GM12878 (cell line): ENCODE data around the gene HES7. TPM values are rescaled to one million over a fixed set of nuclear protein-coding genes. Genes with fewer than 3 reads are reported as not detected.

ENCODE experiments used
- ATAC-seq: fragments of 200-7000 bp; cut with Tn5 transposase; 3 replicates; pipeline ENCODE4 v1.9.1; 2020; ENCODE audit warnings: mild to moderate bottlenecking, moderate library complexity
- BruUV-seq: library from RNA; stranded (reverse); fragments of 400-500 nt; replicated peaks from 2 replicates; lab custom pipeline; 2021; lab: Mats Ljungman, UMichigan
- CTCF ChIA-PET: fragments of 300-600 bp; sonication (Branson Sonifier 250); formaldehyde crosslinking; extraction: SDS; loops from one replicate; lab custom pipeline; 2021; ENCODE audit warnings: inconsistent platforms; lab: Yijun Ruan, JAX
- POLR2A ChIA-PET: fragments of 350-600 bp; formaldehyde crosslinking; extraction: SDS; loops from one replicate; lab custom pipeline; 2021; ENCODE audit warnings: inconsistent platforms; lab: Charles Lee
- RAD21 ChIA-PET: fragments of 300-600 bp; sonication (Branson Sonifier 250); formaldehyde crosslinking; loops from one replicate; lab custom pipeline; 2023; ENCODE audit warnings: antibody characterized with exemption; ENCODE audit not compliant: unreplicated experiment; lab: Charles Lee
- SMC1A ChIA-PET: fragments of 300-600 bp; sonication (Branson Sonifier 250); formaldehyde crosslinking; loops from one replicate; lab custom pipeline; 2023; ENCODE audit not compliant: unreplicated experiment, uncharacterized antibody; lab: Charles Lee
- DNase-seq: peaks from one replicate; pipeline ENCODE4 v3.0.0-alpha.2; 2011; ENCODE audit warnings: low read depth, low spot score
- FAIRE-seq: peaks from 3 replicates; lab custom pipeline; 2011; peaks lifted over from hg19 to GRCh38; lab: Jason Lieb, UNC
- H2AFZ ChIP-seq: 2 replicates; pipeline ENCODE4 v1.6.0; 2011; ENCODE audit warnings: low read depth, low read length, control low read depth; ENCODE audit not compliant: control insufficient read depth
- H3K27ac ChIP-seq: 2 replicates; pipeline ENCODE4 v1.5.1; 2011; ENCODE audit warnings: control low read depth; ENCODE audit not compliant: control insufficient read depth, insufficient read depth
- H3K27me3 ChIP-seq, 2 experiments: replicated peaks in 1 of 2; 2 replicates each; pipeline versions ENCODE4 v1.6.0 to v1.6.1; 2011; ENCODE audit warnings: low read length in 1 of 2; ENCODE audit not compliant: control insufficient read depth in 2 of 2, insufficient read depth in 2 of 2
- H3K36me3 ChIP-seq, 2 experiments: 2 replicates each; pipeline ENCODE4 v1.5.1; 2011; ENCODE audit warnings: low read length in 1 of 2; ENCODE audit not compliant: control insufficient read depth in 2 of 2, insufficient read depth in 2 of 2
- H3K4me1 ChIP-seq: 2 replicates; pipeline ENCODE4 v1.6.1; 2011; ENCODE audit warnings: mild to moderate bottlenecking, low read length, moderate library complexity, mixed read lengths; ENCODE audit not compliant: control insufficient read depth, insufficient read depth
- H3K4me2 ChIP-seq: 2 replicates; pipeline ENCODE4 v1.6.0; 2011; ENCODE audit warnings: control low read depth; ENCODE audit not compliant: control insufficient read depth, insufficient read depth
- H3K4me3 ChIP-seq: fragments of 200-600 bp; sonication (generic); 2 replicates; pipeline ENCODE4 v1.5.1; 2016
- H3K79me2 ChIP-seq: 2 replicates; pipeline ENCODE4 v1.6.0; 2011; ENCODE audit warnings: low read length; ENCODE audit not compliant: control insufficient read depth, insufficient read depth
- H3K9ac ChIP-seq: 2 replicates; pipeline ENCODE4 v1.8.0; 2011; ENCODE audit warnings: low read length, control low read depth, mixed read lengths; ENCODE audit not compliant: control insufficient read depth, insufficient read depth
- H3K9me3 ChIP-seq: replicated peaks from 3 replicates; pipeline ENCODE4 v1.5.1; 2011; ENCODE audit warnings: mild to moderate bottlenecking, low read length; ENCODE audit not compliant: control insufficient read depth, insufficient read depth
- H4K20me1 ChIP-seq: 2 replicates; pipeline ENCODE4 v1.6.0; 2011; ENCODE audit not compliant: control insufficient read depth, insufficient read depth
- HDGF ChIP-seq: fragments of 450-650 bp; IDR thresholded peaks from 2 replicates; pipeline ENCODE4 v1.6.1; 2016; ENCODE audit warnings: antibody characterized with exemption
- NFIC ChIP-seq: IDR thresholded peaks from 2 replicates; pipeline ENCODE4 v1.6.1; 2012; ENCODE audit warnings: low read depth, mild to moderate bottlenecking, inconsistent platforms, low read length, moderate library complexity
- NRF1 ChIP-seq: conservative IDR thresholded peaks from 2 replicates; pipeline ENCODE4 v1.6.1; 2011; ENCODE audit warnings: mild to moderate bottlenecking, low read depth, low read length, improper control_type of control experiment
- RB1 ChIP-seq: fragments of 450-650 bp; formaldehyde crosslinking; IDR thresholded peaks from 2 replicates; pipeline ENCODE4 v1.6.1; 2017; ENCODE audit warnings: mild to moderate bottlenecking, borderline replicate concordance
- ZNF24 ChIP-seq: fragments of 450-650 bp; IDR thresholded peaks from 2 replicates; pipeline ENCODE4 v1.6.1; 2017; ENCODE audit warnings: antibody characterized with exemption, mild to moderate bottlenecking
- WGBS: methylation state at CpG from one replicate; pipeline ENCODE4 v1.1.6; 2016; ENCODE audit warnings: low lambda C conversion rate; ENCODE audit not compliant: insufficient replicate concordance, insufficient coverage; ENCODE audit errors: missing lambda C conversion rate; 5-methylcytosine and 5-hydroxymethylcytosine counted together
- in situ Hi-C: fragments of 300-500 bp; cut with MboI; formaldehyde crosslinking; loops from 9 replicates; pipeline ENCODE4 v1.14.3; 2018; ENCODE audit warnings: mixed read lengths
- intact Hi-C: fragments of 100-400 bp; cut with micrococcal nuclease; formaldehyde crosslinking; loops from one replicate; pipeline ENCODE4 v1.14.2; 2022; ENCODE audit not compliant: unreplicated experiment
- polyA plus RNA-seq, 11 experiments: library from polyadenylated mRNA; depleted of rRNA in 4 of 11; unstranded in 6 of 11; stranded (reverse) in 5 of 11; fragments of >200 nt; fragmentation: Nextera tagmentation in 4 of 11; fragmentation: Illumina TruSeq in 1 of 11; extraction: Ambion mirVana in 4 of 11; extraction: Trizol in 1 of 11; gene quantifications; 1 replicate in 1 of 11; 2 replicates in 10 of 11; pipeline versions ENCODE4 v1.2.1 to v1.2.3, GENCODE V29; 2011 to 2016; ENCODE audit warnings: inconsistent platforms in 2 of 11, missing spikeins in 2 of 11, low read depth in 1 of 11
- total RNA-seq, 4 experiments: library from RNA; depleted of rRNA in 3 of 4; stranded (reverse); fragments of >200 nt in 3 of 4; fragmentation: Illumina TruSeq in 1 of 4; extraction: Trizol in 1 of 4; gene quantifications; 2 replicates each; pipeline versions ENCODE4 v1.2.1 to v1.2.3, GENCODE V29; 2013 to 2021
- TF ChIP-seq, protein P1 (sequence below): fragments of 450-650 bp; IDR thresholded peaks from 2 replicates; pipeline ENCODE4 v1.6.1; 2014; ENCODE audit warnings: mild to moderate bottlenecking

HES7 gene
- total and polyA plus RNA-seq, 10 of the 15 experiments (the other 5 are each of a cell fraction or from before 2014, with no cell fraction given), result 0.07 to 1.3 (median 0.63) TPM; not detected in 4

GRCh38 chr17:8075081-8075480, 48.8 kb downstream of the HES7 start:
- no peak overlapping the region for H2AFZ ChIP-seq
- intact Hi-C loops (loop anchor here (10.0 kb wide), 1 partner anchor 670 kb away; the partner anchor contains the start of gene CCDC42), in situ Hi-C loops (loop anchor here (5.0 to 10.0 kb wide), 2 partner anchors 37 to 670 kb away; partner anchors contain the start of gene CCDC42)
- no peaks in the 10 kb centered on the region for H3K9me3 ChIP-seq
- TF ChIP-seq ZNF24, result no peak
- 60% methylated on average over 3 of the region's 3 CpGs for WGBS
- no peaks in the 10 kb centered on the region for H3K79me2 ChIP-seq
- no peaks in the 10 kb centered on the region for H3K36me3 ChIP-seq
- CTCF ChIA-PET, result interaction anchor here (0.6 to 9.4 kb wide), 17 partner anchors 8 to 338 kb away, joined by 3 to 159 read pairs (median 8); partner anchors contain the start of gene ALOXE3
- ATAC-seq, result no peak
- FAIRE-seq, result no peak
- H3K4me3 ChIP-seq, result no peak overlapping the region
- no peaks in the 10 kb centered on the region for H4K20me1 ChIP-seq
- no peak overlapping the region for H3K9ac ChIP-seq
- H3K27ac ChIP-seq, result no peak overlapping the region
- H3K4me2 ChIP-seq, result no peak overlapping the region
- SMC1A ChIA-PET, result interaction anchor here (1.3 to 4.7 kb wide), 5 partner anchors 14 to 226 kb away, joined by 3 to 37 read pairs (median 7); partner anchors contain the start of gene ALOXE3
- peaks cover 4% of the 10 kb centered on the region; the same call in 1 of the 2 replicates for H3K4me1 ChIP-seq
- RAD21 ChIA-PET, result interaction anchor here (2.1 to 3.0 kb wide), 4 partner anchors 15 to 44 kb away, joined by 8 to 25 read pairs (median 16); partner anchors contain the start of gene ALOXE3
- POLR2A ChIA-PET, result interaction anchor here (0.6 to 1.0 kb wide), 2 partner anchors 13 to 104 kb away, joined by 3 read pairs; no protein-coding TSS in a partner anchor
- H3K27me3 ChIP-seq, result peaks cover 10 to 20% of the 10 kb centered on the region in 2 experiments
- no TSS peak for BruUV-seq
- DNase-seq, result no peak

DNA sequence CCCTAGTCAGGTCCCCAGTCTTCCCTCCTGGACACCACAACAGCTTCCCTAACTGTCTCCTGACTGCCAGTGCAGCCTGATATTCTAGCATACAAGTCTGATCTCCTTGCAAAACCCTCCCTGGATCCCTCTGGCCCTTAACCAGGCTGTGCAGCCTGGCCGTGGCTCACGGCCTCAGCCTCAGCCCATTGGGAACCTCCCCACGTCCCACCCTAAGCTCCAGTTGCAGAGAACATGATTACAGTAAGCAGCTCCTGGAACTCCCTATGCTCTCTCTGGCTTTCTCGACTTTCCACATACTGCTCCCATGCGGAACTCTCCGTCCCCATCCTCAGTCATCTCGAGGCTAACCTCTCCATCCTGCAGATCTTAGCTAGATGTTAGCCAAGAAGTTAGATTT, 49.4 kb downstream of the HES7 start:
- peaks cover 4% of the 10 kb centered on the region; the same call in 1 of the 2 replicates for H3K4me1 ChIP-seq
- no peak for ATAC-seq
- H3K4me2 ChIP-seq, result no peak overlapping the region
- TF ChIP-seq RB1 (no peak), HDGF (no peak), NRF1 (no peak), NFIC (no peak)
- TF ChIP-seq, protein P1, sequence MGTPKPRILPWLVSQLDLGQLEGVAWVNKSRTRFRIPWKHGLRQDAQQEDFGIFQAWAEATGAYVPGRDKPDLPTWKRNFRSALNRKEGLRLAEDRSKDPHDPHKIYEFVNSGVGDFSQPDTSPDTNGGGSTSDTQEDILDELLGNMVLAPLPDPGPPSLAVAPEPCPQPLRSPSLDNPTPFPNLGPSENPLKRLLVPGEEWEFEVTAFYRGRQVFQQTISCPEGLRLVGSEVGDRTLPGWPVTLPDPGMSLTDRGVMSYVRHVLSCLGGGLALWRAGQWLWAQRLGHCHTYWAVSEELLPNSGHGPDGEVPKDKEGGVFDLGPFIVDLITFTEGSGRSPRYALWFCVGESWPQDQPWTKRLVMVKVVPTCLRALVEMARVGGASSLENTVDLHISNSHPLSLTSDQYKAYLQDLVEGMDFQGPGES, result no peak
- H3K27ac ChIP-seq, result no peak overlapping the region
- intact Hi-C loops, result loop anchor here (10.0 kb wide), 1 partner anchor 670 kb away; the partner anchor contains the start of gene CCDC42
- H3K36me3 ChIP-seq, result no peaks in the 10 kb centered on the region
- no peak overlapping the region for H3K4me3 ChIP-seq
- H3K9ac ChIP-seq, result no peak overlapping the region
- H3K9me3 ChIP-seq, result no peaks in the 10 kb centered on the region
- ChIA-PET SMC1A (interaction anchor here (0.9 to 4.7 kb wide), 7 partner anchors 14 to 226 kb away, joined by 3 to 37 read pairs (median 5); partner anchors contain the start of gene ALOXE3), RAD21 (interaction anchor here (0.8 to 3.0 kb wide), 7 partner anchors 15 to 113 kb away, joined by 3 to 25 read pairs (median 8); partner anchors contain the start of gene ALOXE3), CTCF (interaction anchor here (0.5 to 9.4 kb wide), 27 partner anchors 9 to 711 kb away, joined by 3 to 159 read pairs (median 5); partner anchors contain the start of gene ALOXE3), POLR2A (interaction anchor here (0.6 to 1.1 kb wide), 4 partner anchors 14 to 104 kb away, joined by 3 to 6 read pairs (median 3); partner anchors contain the start of gene ALOXE3)
- H2AFZ ChIP-seq, result no peak overlapping the region
- WGBS, result 31% methylated on average over 7 of the region's 7 CpGs
- BruUV-seq, result no TSS peak
- DNase-seq, result no peak
- H3K79me2 ChIP-seq, result no peaks in the 10 kb centered on the region
- in situ Hi-C loops, result loop anchor here (10.0 kb wide), 1 partner anchor 670 kb away; the partner anchor contains the start of gene CCDC42
- H4K20me1 ChIP-seq, result no peaks in the 10 kb centered on the region
- FAIRE-seq, result peak; percentile 38
- peaks cover 10 to 20% of the 10 kb centered on the region in 2 experiments for H3K27me3 ChIP-seq
